CD4-positive, alpha-beta T cell treated with Interleukin-4 for 4 hours (primary cell): ENCODE measurements around the gene RHBDL3.
A peak's percentile ranks its signal among the peaks of the same experiment; 100 is the strongest.
"Not testable (repeated sequence)": the region's sequence is repeated elsewhere in the genome, so short reads cannot be mapped to it uniquely, and the experiment has no call there.

Source experiments
- DNase-seq: peaks from one replicate; pipeline ENCODE4 v3.0.0-alpha.2; 2020

The RHBDL3 gene

DNA sequence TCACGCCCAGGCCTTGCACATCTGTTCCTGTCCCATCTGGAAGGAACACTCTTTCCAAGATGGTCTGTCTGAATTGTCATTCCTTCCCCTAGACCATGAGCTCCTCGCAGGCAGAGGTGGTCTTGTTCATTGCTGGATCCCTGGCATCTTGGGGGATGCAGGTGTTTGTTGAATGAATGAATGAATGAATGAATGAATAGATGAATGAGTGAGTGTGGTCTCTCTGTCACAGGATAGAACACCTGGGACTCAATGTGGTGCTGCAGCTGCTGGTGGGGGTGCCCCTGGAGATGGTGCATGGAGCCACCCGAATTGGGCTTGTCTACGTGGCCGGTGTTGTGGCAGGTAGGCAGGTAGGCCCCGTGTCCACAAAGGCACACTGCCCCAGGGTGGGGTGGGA is 32.2 kb downstream of the RHBDL3 start:
- no peak for DNase-seq

- DNase-seq, result no peak
Observed at GRCh38 chr17:32298298-32298697, 32.7 kb downstream of the RHBDL3 start.

DNA sequence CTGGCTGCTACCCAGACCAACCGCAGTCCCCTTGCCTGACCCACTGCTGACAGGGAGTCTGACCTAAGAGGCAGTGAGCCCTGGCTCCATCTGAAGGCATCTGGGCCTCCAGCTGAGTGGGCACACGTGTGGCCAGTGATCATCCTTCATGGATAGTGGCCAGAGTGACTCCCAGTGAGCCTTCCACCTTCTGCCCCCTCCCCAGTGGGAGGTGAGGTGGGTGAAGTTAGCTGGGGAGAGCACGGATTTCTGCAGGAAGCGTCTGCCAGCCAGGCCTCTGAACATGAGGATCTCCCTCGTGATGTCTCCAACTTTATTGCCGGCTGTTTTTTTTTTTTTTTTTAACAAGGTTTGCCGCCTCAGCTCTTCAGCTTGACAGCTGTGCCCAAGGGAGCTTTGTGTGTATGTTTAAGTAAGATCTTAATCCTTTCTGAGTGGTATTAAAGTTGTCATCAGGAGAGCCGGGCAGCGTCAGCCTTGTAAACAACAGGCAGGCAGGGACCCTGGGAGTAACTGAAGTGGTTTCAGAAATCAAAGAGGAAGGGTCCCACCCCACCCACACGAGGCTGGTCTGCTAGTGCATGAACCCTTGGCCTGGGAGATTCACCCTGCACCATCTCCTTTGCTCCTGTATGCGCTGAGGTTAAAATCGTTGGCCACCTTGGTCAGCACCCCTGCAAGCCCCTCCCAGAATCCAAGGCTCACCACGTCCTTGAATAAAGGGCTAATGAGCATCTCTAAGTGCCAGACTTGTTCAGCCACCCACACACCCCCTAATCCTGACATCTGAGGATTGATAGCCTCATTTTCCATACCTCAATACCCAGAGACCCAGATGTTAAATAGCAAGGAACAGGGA is 33.3 kb downstream of the RHBDL3 start:
- DNase-seq, result no peak

GRCh38 chr17:32299580-32300164 is 34.0 kb downstream of the RHBDL3 start:
- no peak for DNase-seq

DNA sequence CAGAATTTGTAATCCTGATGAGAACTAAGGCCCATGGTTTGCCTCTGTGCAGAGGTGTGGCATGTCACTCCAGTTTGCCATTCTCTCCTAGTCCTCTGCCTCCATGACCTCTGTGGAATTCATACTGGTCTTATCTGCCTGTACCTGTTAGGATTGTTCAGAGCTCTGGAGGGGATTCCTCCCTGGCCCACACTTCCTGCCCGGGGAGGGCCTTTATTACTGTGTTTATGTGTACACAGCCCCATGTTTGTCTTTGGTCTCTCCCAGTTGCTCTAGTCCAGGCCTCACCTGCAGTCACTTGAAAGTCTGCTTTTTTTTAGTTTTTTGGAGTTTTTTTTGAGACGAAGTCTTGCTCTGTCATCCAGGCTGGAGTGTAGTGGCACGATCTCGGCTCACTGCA is 36.4 kb downstream of the RHBDL3 start:
- DNase-seq, result no peak

DNA sequence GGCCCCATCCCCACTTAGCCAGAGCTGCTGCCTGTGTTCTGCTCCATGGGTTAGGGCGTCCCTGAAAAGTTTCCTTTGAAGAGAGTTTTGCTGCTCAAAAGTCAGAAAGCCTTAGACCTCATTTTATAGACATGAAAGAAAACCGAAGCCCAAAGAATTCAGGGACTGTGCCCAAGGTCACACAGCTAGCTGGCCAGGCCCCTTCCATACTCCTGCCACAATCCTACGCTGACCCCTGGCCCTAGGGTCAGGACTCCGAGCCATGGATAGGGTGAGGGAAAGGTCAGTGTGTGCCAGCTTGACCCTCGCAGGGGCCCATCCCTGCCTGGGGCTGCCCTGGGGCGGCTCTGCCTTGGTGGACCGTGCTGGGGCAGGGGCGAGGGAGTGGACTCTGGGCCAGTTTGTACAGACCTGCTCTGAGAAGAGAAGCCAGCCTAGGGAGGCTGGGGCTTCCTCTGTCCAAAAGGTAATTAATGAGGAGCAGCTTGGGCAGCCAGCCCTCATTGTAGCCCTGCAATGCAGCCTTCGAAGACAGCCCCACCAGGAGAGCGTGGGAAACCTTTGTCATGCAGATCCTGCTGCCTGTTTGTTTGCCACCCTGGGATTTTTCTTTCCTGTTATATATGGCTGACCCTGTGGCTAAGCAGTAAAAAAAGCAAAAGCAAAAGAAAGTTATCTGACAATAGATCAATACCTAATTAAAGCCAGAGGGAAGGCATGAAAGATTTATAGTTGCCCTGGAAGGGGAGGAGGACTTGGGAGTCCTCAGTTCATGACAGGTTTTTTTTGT is 37.4 kb downstream of the RHBDL3 start:
- no peak for DNase-seq

DNA sequence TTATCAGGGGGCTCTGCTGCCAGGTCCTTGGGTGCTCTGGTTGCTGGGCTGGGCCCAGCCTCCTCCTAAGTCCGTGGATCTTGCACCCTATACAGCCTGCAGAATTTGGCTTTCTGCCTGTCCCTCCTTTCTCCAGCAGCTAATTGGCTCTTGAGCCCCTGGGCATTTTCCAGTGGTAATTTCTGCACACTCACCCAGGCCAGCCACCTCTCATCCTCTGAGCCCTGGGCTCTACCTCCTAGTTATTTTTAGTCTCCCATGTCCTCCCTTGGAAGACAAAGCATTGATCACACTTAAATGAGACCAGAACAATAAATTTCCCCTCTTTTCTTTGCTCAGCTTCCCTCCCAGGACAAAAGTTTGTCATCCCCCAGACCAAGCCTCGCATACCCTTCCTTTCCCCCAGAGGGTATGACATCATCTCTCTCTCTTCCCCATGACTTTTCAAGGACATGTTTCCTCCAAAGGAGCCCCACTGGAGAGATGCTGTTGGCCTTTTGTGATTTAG is 38.2 kb downstream of the RHBDL3 start:
- no peak for DNase-seq

DNA sequence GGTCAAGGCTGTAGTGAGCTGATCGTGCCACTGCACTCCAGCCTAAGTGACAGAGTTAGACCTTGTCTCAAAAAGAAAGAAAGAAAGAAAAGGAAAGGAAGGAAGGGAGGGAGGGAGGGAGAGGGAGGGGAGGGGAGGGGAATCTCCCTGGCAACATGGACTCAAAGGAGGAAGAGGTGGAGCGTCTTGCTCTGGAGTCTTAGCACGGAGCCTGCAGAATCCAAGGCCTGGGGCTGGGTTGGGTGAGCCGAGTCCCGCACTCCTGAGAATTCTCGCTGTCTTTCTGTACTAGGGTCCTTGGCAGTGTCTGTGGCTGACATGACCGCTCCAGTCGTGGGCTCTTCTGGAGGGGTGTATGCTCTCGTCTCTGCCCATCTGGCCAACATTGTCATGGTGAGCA is 39.4 kb downstream of the RHBDL3 start:
- no peak for DNase-seq

DNA sequence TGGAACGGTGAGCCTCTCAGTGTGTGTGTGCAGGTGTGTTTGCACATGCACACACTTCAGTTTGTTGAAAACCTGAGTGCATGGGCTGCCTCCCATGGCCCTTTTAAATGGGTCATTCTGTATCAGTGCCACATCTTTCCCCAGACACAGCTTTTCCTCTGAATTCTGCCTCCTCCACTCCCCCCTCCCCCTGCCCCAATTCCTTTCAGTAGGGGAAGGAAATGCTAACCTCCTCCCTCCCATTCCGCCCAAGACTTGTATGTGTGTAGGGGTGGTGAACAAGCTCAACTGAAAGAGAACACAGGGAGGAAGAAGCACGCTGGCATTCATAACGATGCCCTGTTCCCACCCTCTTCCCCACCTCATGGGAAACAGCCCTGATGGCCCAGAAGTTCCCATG is 42.0 kb downstream of the RHBDL3 start:
- DNase-seq, result no peak

- no peak for DNase-seq
Observed at GRCh38 chr17:32311028-32311536, 45.5 kb downstream of the RHBDL3 start.

DNA sequence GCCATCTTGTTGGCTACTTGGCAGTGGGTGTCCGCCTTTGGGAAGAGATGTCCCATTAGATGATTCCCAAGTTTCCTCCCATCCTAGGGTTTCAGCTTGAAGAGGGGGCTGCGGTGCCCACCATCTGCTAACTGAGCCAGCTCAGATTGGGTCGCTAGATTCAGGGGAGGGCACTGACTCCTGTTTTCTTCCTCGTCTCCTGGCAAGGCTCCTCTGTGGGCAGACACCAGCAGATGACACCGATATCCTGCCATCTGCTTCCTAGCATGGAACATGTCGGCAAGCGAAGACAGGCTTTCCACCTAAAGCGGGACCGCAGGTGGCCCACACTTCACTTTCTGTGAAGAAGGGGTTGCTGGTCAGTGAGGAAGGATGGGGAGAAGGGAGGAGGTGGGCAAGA is 49.0 kb downstream of the RHBDL3 start:
- no peak for DNase-seq

- no peak for DNase-seq
Observed at GRCh38 chr17:32315171-32315570, 49.5 kb downstream of the RHBDL3 start.

- not testable (repeated sequence) for DNase-seq
Observed at GRCh38 chr17:32316653-32317052, 51.0 kb downstream of the RHBDL3 start.

GRCh38 chr17:32317353-32317752 is 51.7 kb downstream of the RHBDL3 start:
- no peak for DNase-seq

GRCh38 chr17:32318071-32318470 is 52.4 kb downstream of the RHBDL3 start:
- no peak for DNase-seq

DNA sequence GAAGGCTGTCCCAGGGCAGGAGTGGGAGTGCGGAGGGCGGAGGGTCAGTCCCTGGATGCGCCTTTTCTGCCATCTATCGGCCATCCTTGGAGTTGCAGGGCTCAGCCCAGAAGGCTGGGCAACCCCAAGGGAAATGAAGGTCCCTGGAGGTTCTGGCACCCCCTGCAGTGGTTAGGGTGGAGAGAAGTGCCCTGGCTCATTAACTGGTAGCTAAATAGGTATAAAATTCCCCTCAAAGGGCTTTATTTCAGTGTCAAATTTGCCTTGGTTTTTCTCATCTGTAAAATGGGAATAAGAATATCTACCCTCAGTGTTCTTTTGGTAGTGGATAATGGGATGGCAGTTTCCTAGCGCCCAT is 53.9 kb downstream of the RHBDL3 start:
- DNase-seq, result peak; percentile 69

DNA sequence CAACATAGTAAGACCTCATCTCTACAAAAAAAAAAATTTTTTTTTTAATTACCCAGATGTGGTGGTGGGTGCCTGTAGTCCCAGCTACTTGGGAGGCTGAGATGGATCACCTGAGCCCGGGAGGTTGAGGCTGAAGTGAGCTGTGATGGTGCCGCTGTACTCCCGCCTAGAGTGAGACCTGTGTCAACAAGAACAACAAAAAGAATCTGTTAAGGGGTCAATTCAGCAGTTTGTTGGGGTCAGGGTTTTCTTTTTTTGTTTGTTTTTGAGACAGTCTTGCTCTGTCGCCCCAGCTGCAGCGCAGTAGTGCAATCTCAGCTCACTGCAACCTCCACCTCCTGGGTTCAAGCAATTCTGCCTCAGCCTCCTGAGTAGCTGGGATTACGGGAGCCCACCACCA is 54.4 kb downstream of the RHBDL3 start:
- not testable (repeated sequence) for DNase-seq

- DNase-seq, result no peak
Observed at GRCh38 chr17:32320847-32321246, 55.2 kb downstream of the RHBDL3 start.

GRCh38 chr17:32323046-32323445 is 57.4 kb downstream of the RHBDL3 start:
- DNase-seq, result no peak

DNA sequence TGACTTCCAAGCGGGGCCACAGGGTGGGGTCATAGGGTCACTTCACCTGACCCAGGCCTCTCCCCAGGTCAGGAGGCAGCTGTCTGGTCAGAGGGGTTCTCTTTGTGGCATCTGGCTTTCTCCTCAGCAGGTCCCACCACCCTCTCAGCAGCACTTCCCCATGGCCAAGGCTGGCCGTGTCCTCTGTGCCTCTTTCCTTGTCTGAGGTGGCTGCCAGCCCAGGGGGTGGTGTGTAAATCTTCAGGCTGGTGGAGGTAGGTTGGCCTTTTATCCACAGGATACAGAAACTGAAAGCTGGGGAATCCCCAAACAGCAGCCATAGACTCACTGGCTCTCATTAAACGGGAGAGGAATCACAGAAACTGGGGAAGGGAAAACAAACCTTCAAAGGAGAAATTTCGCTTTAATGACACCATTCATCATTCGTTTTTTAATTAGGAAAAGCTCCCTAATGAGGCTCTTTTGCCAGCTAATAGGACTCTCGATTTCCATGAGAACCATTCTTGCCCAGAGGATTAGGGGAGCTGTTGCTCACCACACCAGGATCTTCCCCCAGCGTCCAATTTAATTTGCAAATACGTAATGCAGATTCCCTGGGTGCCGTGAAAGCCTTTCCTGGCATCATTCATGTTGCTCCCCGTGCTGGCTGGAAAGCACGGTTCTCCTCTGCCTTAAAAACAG is 58.3 kb downstream of the RHBDL3 start:
- DNase-seq, result peak; percentile 47

- no peak for DNase-seq
Observed at GRCh38 chr17:32327911-32328310, 62.3 kb downstream of the RHBDL3 start.

DNA sequence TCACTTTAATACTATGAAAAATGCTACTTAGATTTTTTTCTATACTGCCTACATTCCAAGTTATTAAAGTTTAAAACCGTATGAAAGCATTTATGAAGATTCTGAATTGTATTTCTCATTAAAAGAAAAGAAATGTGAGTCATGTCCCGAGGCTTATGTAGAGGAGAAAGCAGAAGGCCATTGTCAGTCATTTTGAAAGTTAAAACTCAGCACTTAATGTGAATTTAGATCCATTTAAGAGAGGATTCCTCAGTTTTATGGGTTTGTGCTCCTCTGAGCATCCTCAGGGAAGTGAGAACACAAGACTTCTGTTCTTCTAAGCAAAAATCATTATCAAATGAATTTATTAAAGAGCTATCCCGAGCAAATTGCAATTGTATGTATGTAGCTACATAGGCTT is 64.5 kb downstream of the RHBDL3 start:
- DNase-seq, result no peak
